ENCODE results near the gene ZNF638.

GRCh38 chr2:71337776-71338175 lies 6.2 kb downstream of the ZNF638 start:
- TF ChIP-seq CTCF (IDR thresholded peaks at IDR 0.05) (no peak), POLR2A (IDR thresholded peaks at IDR 0.05) (no peak)
